ENCODE measurements around the gene ZW10.

DNA sequence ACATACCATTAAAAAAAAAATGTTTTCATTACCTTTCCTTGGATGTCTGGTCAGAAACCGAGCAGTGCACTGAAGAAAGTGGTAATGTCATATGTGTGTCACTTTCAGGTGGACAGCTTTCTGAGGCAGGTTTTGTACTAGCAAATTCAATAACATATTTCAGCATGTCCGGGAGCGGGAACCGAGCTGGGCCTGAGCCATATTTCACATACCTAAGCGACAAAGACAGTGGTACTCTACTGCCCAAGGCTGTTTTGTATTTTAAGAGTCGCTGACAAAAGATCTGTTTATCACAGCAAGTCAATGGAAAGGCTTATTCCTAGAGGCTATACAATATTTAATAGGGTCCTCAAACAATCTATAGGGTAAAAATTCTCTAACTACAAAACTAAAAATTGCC lies 44.1 kb upstream of the ZW10 start:
- no peak for TF ChIP-seq POLR2AphosphoS5 (IDR thresholded peaks at IDR 0.05; ENCODE audit: low read depth, low read length)
- TF ChIP-seq, protein P1, sequence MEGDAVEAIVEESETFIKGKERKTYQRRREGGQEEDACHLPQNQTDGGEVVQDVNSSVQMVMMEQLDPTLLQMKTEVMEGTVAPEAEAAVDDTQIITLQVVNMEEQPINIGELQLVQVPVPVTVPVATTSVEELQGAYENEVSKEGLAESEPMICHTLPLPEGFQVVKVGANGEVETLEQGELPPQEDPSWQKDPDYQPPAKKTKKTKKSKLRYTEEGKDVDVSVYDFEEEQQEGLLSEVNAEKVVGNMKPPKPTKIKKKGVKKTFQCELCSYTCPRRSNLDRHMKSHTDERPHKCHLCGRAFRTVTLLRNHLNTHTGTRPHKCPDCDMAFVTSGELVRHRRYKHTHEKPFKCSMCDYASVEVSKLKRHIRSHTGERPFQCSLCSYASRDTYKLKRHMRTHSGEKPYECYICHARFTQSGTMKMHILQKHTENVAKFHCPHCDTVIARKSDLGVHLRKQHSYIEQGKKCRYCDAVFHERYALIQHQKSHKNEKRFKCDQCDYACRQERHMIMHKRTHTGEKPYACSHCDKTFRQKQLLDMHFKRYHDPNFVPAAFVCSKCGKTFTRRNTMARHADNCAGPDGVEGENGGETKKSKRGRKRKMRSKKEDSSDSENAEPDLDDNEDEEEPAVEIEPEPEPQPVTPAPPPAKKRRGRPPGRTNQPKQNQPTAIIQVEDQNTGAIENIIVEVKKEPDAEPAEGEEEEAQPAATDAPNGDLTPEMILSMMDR (IDR thresholded peaks at IDR 0.05 in 2 of 3, conservative IDR thresholded peaks at IDR 0.05 in 1 of 3; ENCODE audit: borderline replicate concordance in 1 of 3, insufficient read depth in 1 of 3, low read depth in 2 of 3, low read length in 2 of 3) = no peak
- TF ChIP-seq, protein P2, sequence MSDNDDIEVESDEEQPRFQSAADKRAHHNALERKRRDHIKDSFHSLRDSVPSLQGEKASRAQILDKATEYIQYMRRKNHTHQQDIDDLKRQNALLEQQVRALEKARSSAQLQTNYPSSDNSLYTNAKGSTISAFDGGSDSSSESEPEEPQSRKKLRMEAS (IDR thresholded peaks at IDR 0.05) = no peak
- no peak for TF ChIP-seq CEBPB (IDR thresholded peaks at IDR 0.05; ENCODE audit: low read depth)
- TF ChIP-seq, protein P3, sequence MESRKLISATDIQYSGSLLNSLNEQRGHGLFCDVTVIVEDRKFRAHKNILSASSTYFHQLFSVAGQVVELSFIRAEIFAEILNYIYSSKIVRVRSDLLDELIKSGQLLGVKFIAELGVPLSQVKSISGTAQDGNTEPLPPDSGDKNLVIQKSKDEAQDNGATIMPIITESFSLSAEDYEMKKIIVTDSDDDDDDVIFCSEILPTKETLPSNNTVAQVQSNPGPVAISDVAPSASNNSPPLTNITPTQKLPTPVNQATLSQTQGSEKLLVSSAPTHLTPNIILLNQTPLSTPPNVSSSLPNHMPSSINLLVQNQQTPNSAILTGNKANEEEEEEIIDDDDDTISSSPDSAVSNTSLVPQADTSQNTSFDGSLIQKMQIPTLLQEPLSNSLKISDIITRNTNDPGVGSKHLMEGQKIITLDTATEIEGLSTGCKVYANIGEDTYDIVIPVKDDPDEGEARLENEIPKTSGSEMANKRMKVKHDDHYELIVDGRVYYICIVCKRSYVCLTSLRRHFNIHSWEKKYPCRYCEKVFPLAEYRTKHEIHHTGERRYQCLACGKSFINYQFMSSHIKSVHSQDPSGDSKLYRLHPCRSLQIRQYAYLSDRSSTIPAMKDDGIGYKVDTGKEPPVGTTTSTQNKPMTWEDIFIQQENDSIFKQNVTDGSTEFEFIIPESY (IDR thresholded peaks at IDR 0.05; ENCODE audit: extremely low read depth, insufficient replicate concordance, low read length) = no peak
- TF ChIP-seq, protein P4, sequence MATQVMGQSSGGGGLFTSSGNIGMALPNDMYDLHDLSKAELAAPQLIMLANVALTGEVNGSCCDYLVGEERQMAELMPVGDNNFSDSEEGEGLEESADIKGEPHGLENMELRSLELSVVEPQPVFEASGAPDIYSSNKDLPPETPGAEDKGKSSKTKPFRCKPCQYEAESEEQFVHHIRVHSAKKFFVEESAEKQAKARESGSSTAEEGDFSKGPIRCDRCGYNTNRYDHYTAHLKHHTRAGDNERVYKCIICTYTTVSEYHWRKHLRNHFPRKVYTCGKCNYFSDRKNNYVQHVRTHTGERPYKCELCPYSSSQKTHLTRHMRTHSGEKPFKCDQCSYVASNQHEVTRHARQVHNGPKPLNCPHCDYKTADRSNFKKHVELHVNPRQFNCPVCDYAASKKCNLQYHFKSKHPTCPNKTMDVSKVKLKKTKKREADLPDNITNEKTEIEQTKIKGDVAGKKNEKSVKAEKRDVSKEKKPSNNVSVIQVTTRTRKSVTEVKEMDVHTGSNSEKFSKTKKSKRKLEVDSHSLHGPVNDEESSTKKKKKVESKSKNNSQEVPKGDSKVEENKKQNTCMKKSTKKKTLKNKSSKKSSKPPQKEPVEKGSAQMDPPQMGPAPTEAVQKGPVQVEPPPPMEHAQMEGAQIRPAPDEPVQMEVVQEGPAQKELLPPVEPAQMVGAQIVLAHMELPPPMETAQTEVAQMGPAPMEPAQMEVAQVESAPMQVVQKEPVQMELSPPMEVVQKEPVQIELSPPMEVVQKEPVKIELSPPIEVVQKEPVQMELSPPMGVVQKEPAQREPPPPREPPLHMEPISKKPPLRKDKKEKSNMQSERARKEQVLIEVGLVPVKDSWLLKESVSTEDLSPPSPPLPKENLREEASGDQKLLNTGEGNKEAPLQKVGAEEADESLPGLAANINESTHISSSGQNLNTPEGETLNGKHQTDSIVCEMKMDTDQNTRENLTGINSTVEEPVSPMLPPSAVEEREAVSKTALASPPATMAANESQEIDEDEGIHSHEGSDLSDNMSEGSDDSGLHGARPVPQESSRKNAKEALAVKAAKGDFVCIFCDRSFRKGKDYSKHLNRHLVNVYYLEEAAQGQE (IDR thresholded peaks at IDR 0.05; ENCODE audit: low read depth) = no peak
- no peak for TF ChIP-seq SP1 (IDR thresholded peaks at IDR 0.05; ENCODE audit: low read depth)
- TF ChIP-seq JUND (IDR thresholded peaks at IDR 0.05) = no peak
- TF ChIP-seq ZNF274 (IDR thresholded peaks at IDR 0.05; ENCODE audit: low read depth, low read length) = no peak
- TF ChIP-seq POLR2A (IDR thresholded peaks at IDR 0.05; ENCODE audit: borderline replicate concordance, extremely low read depth, insufficient read depth, insufficient read length) = no peak
- TF ChIP-seq EZH2 (IDR thresholded peaks at IDR 0.05) = no peak

Data from HCT116 (cell line).